Measurements from ENCODE around the gene CREB5.

DNA sequence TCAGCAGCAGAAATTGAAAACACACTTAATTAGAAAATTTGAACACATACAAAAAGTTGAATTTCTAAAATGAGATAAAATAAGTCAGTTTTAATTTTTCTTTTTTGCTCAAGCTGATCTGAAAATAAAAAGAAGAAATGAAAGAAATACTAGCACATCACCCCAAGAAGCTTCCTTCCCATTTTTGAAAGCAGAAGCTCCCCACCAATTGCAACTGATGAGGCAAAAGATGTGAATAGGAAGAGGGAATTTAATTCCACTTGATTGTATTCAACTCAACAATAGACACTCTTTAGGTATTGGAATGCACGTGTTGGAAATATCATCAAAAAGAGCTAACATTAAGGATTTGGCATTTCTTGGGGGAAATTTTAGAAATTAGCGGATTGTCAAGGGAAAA is 370.0 kb downstream of the CREB5 start:
- no peak for TF ChIP-seq POLR2AphosphoS5 (IDR thresholded peaks at IDR 0.05; ENCODE audit: low read depth, low read length)
- TF ChIP-seq POLR2A (IDR thresholded peaks at IDR 0.05; ENCODE audit: low read depth, low read length): no peak

Measured in GM12892 (cell line).